Cardiac ventricle fibroblast (primary cell): ENCODE measurements around the gene MTMR1. TPM values are rescaled to one million over a fixed set of nuclear protein-coding genes. Genes with fewer than 3 reads are reported as not detected.

Experiments
- total RNA-seq: library from RNA; depleted of rRNA; stranded (reverse); fragments of >200 nt; gene quantifications from 2 replicates; pipeline ENCODE4 v1.2.3, GENCODE V29; 2015

The MTMR1 gene
- total RNA-seq: 7.2 and 12.0 TPM in 2 replicates

DNA sequence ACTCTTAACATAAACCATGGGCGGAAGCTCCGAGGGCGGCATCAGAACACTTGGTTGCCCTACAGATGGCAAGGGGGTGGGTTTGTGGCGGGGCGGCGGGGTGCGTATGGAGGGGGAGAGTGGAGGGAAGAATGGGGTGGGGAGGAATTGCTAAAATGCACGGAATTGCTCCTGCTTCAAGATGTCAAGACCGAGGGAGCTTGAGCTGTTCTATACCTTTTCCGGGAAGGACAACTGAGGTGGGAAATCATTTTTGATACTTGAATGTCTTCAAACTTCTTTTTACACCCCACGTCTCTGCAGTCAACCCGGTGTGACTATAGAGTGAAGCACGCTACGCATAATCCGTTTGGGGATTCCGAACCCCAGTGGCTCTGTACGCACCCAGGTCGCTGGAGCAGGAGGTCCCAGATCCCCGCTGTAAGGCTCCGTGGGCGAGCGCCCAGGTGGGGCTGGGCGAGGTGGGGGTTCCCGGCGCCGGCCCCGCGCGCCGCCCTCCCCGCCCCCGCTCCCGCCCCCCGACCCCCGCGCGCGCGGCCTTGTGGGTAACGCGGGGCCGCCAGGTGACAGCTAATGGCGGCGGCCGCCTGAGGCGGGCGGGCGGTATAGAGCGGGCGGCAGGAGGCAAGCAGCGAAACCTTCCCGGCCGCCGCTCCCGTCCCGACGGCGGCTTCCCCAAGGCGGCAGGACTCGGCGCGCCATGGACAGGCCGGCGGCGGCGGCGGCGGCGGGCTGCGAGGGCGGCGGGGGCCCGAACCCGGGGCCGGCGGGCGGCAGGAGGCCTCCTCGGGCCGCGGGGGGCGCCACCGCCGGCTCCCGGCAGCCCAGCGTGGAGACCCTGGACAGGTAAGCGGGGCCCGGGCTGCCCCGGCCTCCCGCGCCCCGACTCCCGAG lies at the start of gene MTMR1:
TSS of gene MTMR1 (plus strand) at position 566 of the 894 bp plus-strand sequence. CDS start at position 701, 135 bp downstream.

Other genes starting within 250 kb of the MTMR1 start
- gene MTM1, start 124.8 kb upstream of the MTMR1 start, total RNA-seq: 2.9 and 4.0 TPM in 2 replicates
- gene CD99L2, start 205.3 kb downstream of the MTMR1 start, total RNA-seq: 56.5 and 63.2 TPM in 2 replicates